AG09319 (cell line): Measurements from ENCODE around the gene RNF212B.

ENCODE experiments used
- DNase-seq: peaks from one replicate; pipeline ENCODE4 v3.0.0-alpha.2; 2010; ENCODE audit warnings: low read depth; ENCODE audit errors: extremely low read depth
- CTCF ChIP-seq: IDR thresholded peaks from 2 replicates; pipeline ENCODE4 v1.5.1; 2011; ENCODE audit warnings: low read depth, mild to moderate bottlenecking, inconsistent platforms, low read length, moderate library complexity

Gene RNF212B

GRCh38 chr14:23321572-23322547 is 84.1 kb downstream of the RNF212B start:
- DNase-seq = no peak
- TF ChIP-seq CTCF = no peak
